Bronchial epithelial cell (primary cell): Measurements from ENCODE around the gene NFKBIA. TPM values are rescaled to one million over a fixed set of nuclear protein-coding genes. Genes with fewer than 3 reads are reported as not detected.

ENCODE experiments used
- DNase-seq: peaks from one replicate; pipeline ENCODE4 v3.0.0-alpha.2; 2010; ENCODE audit warnings: low read depth
- FAIRE-seq: peaks from 2 replicates; lab custom pipeline; 2011; peaks lifted over from hg19 to GRCh38; lab: Jason Lieb, UNC
- H3K27me3 ChIP-seq: 2 replicates; pipeline ENCODE4 v1.5.1; 2011; ENCODE audit warnings: low read length; ENCODE audit not compliant: control insufficient read depth, insufficient read depth
- H3K36me3 ChIP-seq: 2 replicates; pipeline ENCODE4 v1.5.1; 2011; ENCODE audit warnings: low read length; ENCODE audit not compliant: control insufficient read depth, insufficient read depth
- H3K4me3 ChIP-seq: 2 replicates; pipeline ENCODE4 v1.5.1; 2011; ENCODE audit warnings: mild to moderate bottlenecking, low read depth, low read length, control low read depth
- CTCF ChIP-seq: IDR thresholded peaks from 2 replicates; pipeline ENCODE4 v1.5.1; 2011; ENCODE audit warnings: mild to moderate bottlenecking, moderate library complexity, low read length, control low read depth, inconsistent platforms; ENCODE audit not compliant: insufficient read depth, severe bottlenecking
- total RNA-seq: library from RNA; depleted of rRNA; stranded (reverse); fragments of >200 nt; gene quantifications from 2 replicates; pipeline ENCODE4 v1.2.1, GENCODE V29; 2014

NFKBIA gene
- total RNA-seq, 1 donor from 2014 or later, result 60.6 TPM

- FAIRE-seq (peak; percentile 50), DNase-seq (peak; percentile 79)
- no peak overlapping the region for H3K4me3 ChIP-seq
- H3K27me3 ChIP-seq, result no peaks in the 10 kb centered on the region
- no peaks in the 10 kb centered on the region for H3K36me3 ChIP-seq
- no peak for TF ChIP-seq CTCF
Measured at GRCh38 chr14:35390577-35391387, 13.8 kb downstream of the NFKBIA start.

- no peak overlapping the region for H3K4me3 ChIP-seq
- no peak for FAIRE-seq
Measured at GRCh38 chr14:35389315-35389667, 15.3 kb downstream of the NFKBIA start.

GRCh38 chr14:35388656-35389314, 15.8 kb downstream of the NFKBIA start:
- H3K27me3 ChIP-seq, result no peaks in the 10 kb centered on the region
- no peaks in the 10 kb centered on the region for H3K36me3 ChIP-seq
- TF ChIP-seq CTCF, result no peak
- DNase-seq (no peak), FAIRE-seq (no peak)
- H3K4me3 ChIP-seq, result no peak overlapping the region

More at GRCh38 chr14:35389315-35389667, 15.3 kb downstream of the NFKBIA start:
- no peak for DNase-seq
- no peaks in the 10 kb centered on the region for H3K36me3 ChIP-seq
- TF ChIP-seq CTCF, result no peak
- H3K27me3 ChIP-seq, result no peaks in the 10 kb centered on the region

- Histone ChIP-seq H3K27me3 (no peaks in the 10 kb centered on the region), H3K4me3 (no peak overlapping the region), H3K36me3 (no peaks in the 10 kb centered on the region)
- DNase-seq (no peak), FAIRE-seq (peak; percentile 80)
- TF ChIP-seq CTCF, result no peak
Measured at GRCh38 chr14:35387713-35388579, 16.6 kb downstream of the NFKBIA start.

- FAIRE-seq (no peak), DNase-seq (no peak)
- TF ChIP-seq CTCF, result no peak
- H3K36me3 ChIP-seq, result no peaks in the 10 kb centered on the region
- H3K4me3 ChIP-seq, result no peak overlapping the region
- H3K27me3 ChIP-seq, result no peaks in the 10 kb centered on the region
Measured at GRCh38 chr14:35387219-35387618, 17.3 kb downstream of the NFKBIA start.
